Thoracic aorta (tissue), 2 donors: ENCODE measurements around the gene ZNF415. TPM values are rescaled to one million over a fixed set of nuclear protein-coding genes. Genes with fewer than 3 reads are reported as not detected.
"Not testable (repeated sequence)": the region's sequence is repeated elsewhere in the genome, so short reads cannot be mapped to it uniquely, and the experiment has no call there.

Experiments used
- ATAC-seq: fragments of 150-250 bp; one replicate; pipeline ENCODE4 v1.8.0; 2017; ENCODE audit warnings: low read depth; ENCODE audit not compliant: insufficient number of reproducible peaks, low FRiP score
- DNase-seq: peaks from one replicate; pipeline ENCODE4 v3.0.0-alpha.2; 2020; ENCODE audit warnings: low spot score
- H3K27ac ChIP-seq, 2 donors: fragments of 200-600 bp; sonication (generic); 1 replicate in 1 of 2; 2 replicates in 1 of 2; pipeline ENCODE4 v1.5.1; 2016; ENCODE audit warnings: mild to moderate bottlenecking in 2 of 2, moderate library complexity in 2 of 2
- H3K27me3 ChIP-seq: fragments of 200-600 bp; sonication (generic); replicated peaks from 2 replicates; pipeline ENCODE4 v1.6.0; 2016; ENCODE audit warnings: mild to moderate bottlenecking; ENCODE audit not compliant: insufficient read depth
- H3K36me3 ChIP-seq: fragments of 200-600 bp; sonication (generic); one replicate; pipeline ENCODE4 v1.5.1; 2016
- H3K4me1 ChIP-seq, 2 donors: fragments of 200-600 bp; sonication (generic); 1 replicate in 1 of 2; 2 replicates in 1 of 2; pipeline versions ENCODE4 v1.5.1 to v1.6.0; 2016; ENCODE audit warnings: low read depth in 2 of 2, mild to moderate bottlenecking in 1 of 2; ENCODE audit not compliant: control insufficient read depth in 1 of 2
- H3K4me3 ChIP-seq: fragments of 200-600 bp; sonication (generic); 2 replicates; pipeline ENCODE4 v1.5.1; 2016; ENCODE audit warnings: mild to moderate bottlenecking
- H3K9me3 ChIP-seq: fragments of 200-600 bp; sonication (generic); 2 replicates; pipeline ENCODE4 v1.5.1; 2016
- total RNA-seq, 2 donors: library from RNA; depleted of rRNA; stranded (reverse); fragments of >200 nt; gene quantifications; one replicate each; pipeline versions ENCODE4 v1.1.0 to v1.2.3, GENCODE V29; 2016
- TF ChIP-seq, protein P1 (sequence below): fragments of 200-600 bp; sonication (generic); IDR thresholded peaks from one replicate; pipeline ENCODE4 v1.5.1; 2019; ENCODE audit warnings: antibody characterized with exemption

The ZNF415 gene
- total RNA-seq, 2 donors from 2014 or later: 2.3 to 7.1 TPM

DNA sequence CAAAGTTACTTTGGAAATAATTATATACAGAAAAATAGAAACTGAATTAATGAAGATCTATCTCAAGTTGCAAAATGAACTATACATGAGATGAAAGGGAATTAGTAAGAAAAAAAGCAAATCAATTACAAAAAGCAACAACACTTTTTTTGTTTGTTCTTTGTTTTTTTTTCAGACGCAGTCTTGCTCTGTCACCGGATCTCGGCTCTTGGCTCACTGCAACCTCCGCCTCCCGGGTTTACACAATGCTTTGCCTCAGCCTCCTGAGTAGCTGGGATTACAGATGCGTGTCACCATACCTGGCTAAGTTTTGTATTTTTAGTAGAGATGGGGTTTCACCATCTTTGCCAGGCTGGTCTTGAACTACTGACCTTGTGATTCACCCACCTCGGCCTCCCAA is 2.2 kb downstream of the ZNF415 start:
- DNase-seq: no peak
- Histone ChIP-seq H3K4me3 (no peak overlapping the region), H3K9me3 (no peaks in the 10 kb centered on the region), H3K27ac (no peak overlapping the region), H3K36me3 (no peaks in the 10 kb centered on the region), H3K4me1 (peaks cover 0 to 12% of the 10 kb centered on the region in 2 donors), H3K27me3 (no peaks in the 10 kb centered on the region)
- no peak for ATAC-seq
- TF ChIP-seq, protein P1, sequence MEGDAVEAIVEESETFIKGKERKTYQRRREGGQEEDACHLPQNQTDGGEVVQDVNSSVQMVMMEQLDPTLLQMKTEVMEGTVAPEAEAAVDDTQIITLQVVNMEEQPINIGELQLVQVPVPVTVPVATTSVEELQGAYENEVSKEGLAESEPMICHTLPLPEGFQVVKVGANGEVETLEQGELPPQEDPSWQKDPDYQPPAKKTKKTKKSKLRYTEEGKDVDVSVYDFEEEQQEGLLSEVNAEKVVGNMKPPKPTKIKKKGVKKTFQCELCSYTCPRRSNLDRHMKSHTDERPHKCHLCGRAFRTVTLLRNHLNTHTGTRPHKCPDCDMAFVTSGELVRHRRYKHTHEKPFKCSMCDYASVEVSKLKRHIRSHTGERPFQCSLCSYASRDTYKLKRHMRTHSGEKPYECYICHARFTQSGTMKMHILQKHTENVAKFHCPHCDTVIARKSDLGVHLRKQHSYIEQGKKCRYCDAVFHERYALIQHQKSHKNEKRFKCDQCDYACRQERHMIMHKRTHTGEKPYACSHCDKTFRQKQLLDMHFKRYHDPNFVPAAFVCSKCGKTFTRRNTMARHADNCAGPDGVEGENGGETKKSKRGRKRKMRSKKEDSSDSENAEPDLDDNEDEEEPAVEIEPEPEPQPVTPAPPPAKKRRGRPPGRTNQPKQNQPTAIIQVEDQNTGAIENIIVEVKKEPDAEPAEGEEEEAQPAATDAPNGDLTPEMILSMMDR: no peak

DNA sequence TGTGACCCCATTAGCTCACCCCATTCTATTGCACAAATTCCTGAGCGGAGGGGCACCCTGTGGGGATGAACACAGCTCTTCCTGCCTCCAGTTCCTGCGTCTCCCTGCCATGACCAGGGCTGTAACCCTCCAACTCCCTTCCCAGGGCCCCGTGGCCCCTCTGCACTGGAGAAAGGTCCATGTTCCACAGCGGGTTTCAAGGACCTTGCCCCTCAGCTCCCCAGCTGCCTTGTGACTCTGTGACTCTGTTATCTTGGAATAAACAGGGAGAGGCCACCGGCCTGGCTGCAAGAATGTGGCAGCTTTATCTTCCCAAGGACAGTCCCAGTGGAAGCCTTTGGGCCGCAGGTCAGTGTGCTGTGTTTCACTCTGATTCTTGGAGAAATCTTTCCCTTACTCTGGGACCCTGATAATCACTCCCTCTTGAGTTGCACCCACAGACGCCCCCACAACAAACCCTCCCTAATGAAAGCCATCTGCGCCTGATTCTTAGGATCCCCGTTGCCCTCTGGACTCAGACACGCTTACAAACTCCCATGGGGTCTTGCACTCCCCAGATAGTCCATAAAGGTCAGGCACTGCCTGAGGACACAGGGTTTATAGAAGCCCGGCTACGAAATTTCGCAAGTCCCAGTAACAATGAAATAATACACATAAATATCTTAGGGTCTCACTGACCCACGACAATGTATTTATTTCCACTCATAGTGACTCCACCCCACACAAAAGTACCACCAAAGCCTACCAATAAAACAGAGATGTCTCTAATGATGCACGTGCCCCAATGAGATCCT is 5.8 kb downstream of the ZNF415 start:
- H3K9me3 ChIP-seq, DNase-seq, H3K27ac ChIP-seq, H3K27me3 ChIP-seq, ATAC-seq, H3K4me1 ChIP-seq, H3K4me3 ChIP-seq, H3K36me3 ChIP-seq: not testable (repeated sequence)

DNA sequence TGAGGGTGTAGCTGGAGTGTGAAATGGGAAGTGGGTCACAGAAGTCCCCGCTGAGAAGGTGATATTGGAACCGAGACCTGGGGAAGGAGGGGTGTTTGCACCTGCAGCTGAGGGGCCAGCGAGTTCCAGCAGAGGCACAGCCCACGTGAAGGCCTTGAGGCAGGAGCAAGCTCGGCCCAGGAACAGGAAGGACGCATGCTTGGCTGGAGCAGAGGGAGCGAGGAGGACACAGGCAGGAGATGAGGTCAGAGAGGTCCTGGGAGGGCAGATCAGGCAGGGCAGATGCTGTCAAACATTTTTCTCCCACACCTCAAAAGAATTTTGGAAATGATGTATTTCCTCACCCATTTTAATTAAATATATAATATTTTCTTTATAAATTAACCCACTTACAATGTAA is 9.3 kb downstream of the ZNF415 start:
- TF ChIP-seq, protein P1: no peak
- Histone ChIP-seq H3K4me3 (no peak overlapping the region), H3K4me1 (no peaks in the 10 kb centered on the region), H3K36me3 (no peaks in the 10 kb centered on the region), H3K27ac (no peak overlapping the region), H3K27me3 (no peaks in the 10 kb centered on the region), H3K9me3 (no peaks in the 10 kb centered on the region)
- no peak for DNase-seq
- no peak for ATAC-seq

DNA sequence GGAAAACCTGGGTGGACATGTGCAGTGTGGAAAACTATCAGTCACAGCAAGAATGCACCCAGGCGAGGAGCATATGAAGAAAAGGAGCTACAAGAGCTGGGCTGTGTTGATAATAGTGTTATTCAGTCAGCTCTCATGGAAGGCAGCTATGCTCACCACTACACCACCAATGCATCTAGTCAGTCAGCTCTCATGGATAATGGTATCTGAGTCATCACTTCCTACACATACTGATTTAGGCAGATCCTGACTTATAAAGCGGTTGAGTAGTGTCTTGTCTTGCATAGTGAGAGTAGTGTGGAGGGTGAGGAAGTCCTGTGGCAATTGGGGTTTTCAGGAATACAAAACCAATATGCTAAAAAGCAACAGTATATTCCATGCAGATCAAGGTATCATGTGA is 20.4 kb downstream of the ZNF415 start:
- H3K36me3 ChIP-seq: peaks cover 31% of the 10 kb centered on the region
- H3K27ac ChIP-seq: no peak overlapping the region
- H3K4me1 ChIP-seq: no peaks in the 10 kb centered on the region
- H3K4me3 ChIP-seq: no peak overlapping the region
- DNase-seq (no peak), ATAC-seq (no peak)
- TF ChIP-seq, protein P1: no peak
- peaks cover 6% of the 10 kb centered on the region for H3K9me3 ChIP-seq
- H3K27me3 ChIP-seq: no peaks in the 10 kb centered on the region

DNA sequence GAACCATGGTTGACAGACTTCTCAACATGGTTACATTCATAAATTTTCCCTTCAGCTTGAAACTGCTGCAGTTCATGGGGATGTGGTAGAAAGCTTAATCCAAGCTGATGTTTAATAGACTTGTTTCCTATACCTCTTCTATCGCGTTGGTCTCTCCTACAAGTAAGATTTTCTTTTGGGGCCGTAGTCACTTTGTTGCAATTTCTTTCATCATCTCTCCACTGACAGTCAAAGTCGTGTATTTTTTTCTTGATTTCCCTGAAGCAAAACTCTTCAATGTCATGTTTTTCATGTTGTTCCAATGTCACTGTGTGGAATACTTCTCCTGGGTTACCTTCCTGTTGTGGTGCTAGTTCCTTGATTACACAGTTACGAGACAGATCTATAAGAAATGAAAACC is 23.2 kb downstream of the ZNF415 start:
- TF ChIP-seq, protein P1: no peak
- ATAC-seq: no peak
- Histone ChIP-seq H3K9me3 (no peaks in the 10 kb centered on the region), H3K27me3 (no peaks in the 10 kb centered on the region), H3K36me3 (peaks cover 16% of the 10 kb centered on the region), H3K4me1 (no peaks in the 10 kb centered on the region), H3K27ac (no peak overlapping the region), H3K4me3 (no peak overlapping the region)
- no peak for DNase-seq
